ENCODE results near the gene FGF21. TPM values are rescaled to one million over a fixed set of nuclear protein-coding genes. Genes with fewer than 3 reads are reported as not detected.

Gene FGF21
- total RNA-seq, 4 donors from 2014 or later = not detected

DNA sequence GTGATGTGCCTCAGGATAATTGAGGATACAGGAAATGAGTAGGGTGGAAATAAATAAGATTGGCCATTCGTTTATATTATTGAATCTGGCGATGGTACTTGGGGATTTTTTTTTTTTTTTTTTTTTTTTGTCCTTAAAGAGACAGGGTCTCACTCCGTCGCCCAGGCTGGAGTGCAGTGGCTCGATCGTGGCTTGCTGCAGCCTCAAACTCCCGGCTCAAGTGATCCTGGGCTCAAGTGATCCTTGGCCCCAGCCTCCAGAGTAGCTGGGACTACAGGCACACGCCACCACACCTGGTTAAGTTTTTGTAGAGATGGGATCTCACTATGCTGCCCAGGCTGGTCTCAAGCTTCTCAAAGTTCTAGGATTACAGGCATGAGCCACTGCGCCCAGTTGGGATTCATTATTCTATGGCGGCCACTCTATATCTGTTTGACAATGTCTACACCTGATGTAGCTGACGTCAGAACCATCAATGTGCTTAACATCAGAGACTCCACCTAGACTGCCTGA is 33.1 kb upstream of the FGF21 start:
- 75% methylated on average over 5 to 9 of the region's 11 CpGs for WGBS, 2 donors (ENCODE audit: low coverage in 1 of 2)
- Histone ChIP-seq H3K4me3 (no peak overlapping the region), H3K9me3 (no peaks in the 10 kb centered on the region), H3K27me3 (no peaks in the 10 kb centered on the region), H3K4me1 (peaks cover 0 to 54% (median 22%) of the 10 kb centered on the region in 3 donors), H3K36me3 (peaks cover 0 to 6% of the 10 kb centered on the region in 2 donors), H3K27ac (no peak overlapping the region)
- ATAC-seq = no peak
- TF ChIP-seq POLR2A (IDR thresholded peaks at IDR 0.05) = no peak
- no peak for TF ChIP-seq POLR2AphosphoS5 (IDR thresholded peaks at IDR 0.05)
- no peak for TF ChIP-seq EP300 (IDR thresholded peaks at IDR 0.05)
- TF ChIP-seq, protein P1, sequence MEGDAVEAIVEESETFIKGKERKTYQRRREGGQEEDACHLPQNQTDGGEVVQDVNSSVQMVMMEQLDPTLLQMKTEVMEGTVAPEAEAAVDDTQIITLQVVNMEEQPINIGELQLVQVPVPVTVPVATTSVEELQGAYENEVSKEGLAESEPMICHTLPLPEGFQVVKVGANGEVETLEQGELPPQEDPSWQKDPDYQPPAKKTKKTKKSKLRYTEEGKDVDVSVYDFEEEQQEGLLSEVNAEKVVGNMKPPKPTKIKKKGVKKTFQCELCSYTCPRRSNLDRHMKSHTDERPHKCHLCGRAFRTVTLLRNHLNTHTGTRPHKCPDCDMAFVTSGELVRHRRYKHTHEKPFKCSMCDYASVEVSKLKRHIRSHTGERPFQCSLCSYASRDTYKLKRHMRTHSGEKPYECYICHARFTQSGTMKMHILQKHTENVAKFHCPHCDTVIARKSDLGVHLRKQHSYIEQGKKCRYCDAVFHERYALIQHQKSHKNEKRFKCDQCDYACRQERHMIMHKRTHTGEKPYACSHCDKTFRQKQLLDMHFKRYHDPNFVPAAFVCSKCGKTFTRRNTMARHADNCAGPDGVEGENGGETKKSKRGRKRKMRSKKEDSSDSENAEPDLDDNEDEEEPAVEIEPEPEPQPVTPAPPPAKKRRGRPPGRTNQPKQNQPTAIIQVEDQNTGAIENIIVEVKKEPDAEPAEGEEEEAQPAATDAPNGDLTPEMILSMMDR (IDR thresholded peaks at IDR 0.05) = no peak

DNA sequence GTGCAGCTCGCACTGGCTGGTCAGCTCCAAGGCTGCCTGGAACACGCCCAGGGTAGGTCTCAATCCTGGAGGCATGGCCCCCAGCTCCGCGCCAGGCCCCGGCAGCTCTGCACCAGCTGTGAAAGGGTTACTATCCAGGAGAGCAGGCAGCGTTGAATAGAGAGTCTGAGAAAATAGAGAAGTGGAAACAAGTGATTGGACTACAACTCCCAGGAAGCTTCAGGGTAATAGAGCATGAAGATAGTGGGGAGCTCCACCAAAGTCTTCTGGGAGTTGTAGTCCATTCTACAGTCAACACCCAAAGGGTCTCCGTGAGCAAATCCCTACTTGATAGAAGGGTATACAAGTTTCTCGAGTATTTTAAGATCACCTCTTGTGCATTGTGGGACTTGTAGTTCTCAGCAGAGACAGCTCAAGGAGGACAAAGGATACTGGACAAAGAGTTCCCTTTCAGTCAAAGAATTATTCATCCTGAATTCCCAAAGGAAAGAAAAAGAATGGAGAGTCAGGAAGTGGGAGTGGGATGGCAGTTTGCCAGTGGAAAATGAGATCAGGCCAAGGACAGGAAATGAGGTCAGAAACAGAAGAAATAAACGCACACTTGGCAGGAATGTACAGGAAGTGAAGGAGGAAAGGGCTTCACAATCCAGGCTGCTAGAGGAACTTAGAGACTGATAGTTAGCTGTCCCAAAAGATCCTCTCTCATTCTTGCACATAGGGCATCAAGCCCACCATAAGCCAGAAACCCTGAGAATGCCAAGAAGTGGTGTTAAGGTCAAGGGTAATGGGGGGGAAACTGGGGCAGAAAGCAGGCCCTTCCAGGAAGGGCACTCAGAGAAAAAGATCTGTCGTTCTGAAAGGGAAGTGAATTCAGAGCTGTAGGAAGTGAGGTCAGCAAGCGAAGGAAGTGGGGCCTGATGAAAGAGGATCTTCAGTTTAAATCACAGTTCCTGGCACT is 30.2 kb upstream of the FGF21 start:
- 31 to 36% methylated on average over 5 to 10 of the region's 11 CpGs for WGBS, 2 donors (ENCODE audit: low coverage in 1 of 2)
- H3K27ac ChIP-seq = peak overlapping the region; percentile 32 to 79 (median 70)
- peaks cover 0 to 11% of the 10 kb centered on the region in 2 donors for H3K36me3 ChIP-seq
- TF ChIP-seq POLR2A (IDR thresholded peaks at IDR 0.05) = no peak
- TF ChIP-seq, protein P1 (IDR thresholded peaks at IDR 0.05) = no peak
- TF ChIP-seq EP300 (IDR thresholded peaks at IDR 0.05) = no peak
- TF ChIP-seq POLR2AphosphoS5 (IDR thresholded peaks at IDR 0.05) = peak; percentile 55
- ATAC-seq = peak; percentile 11
- peaks cover 14% of the 10 kb centered on the region for H3K27me3 ChIP-seq
- no peak overlapping the region for H3K4me3 ChIP-seq
- H3K9me3 ChIP-seq = no peaks in the 10 kb centered on the region
- peaks cover 0 to 34% (median 11%) of the 10 kb centered on the region in 3 donors for H3K4me1 ChIP-seq

DNA sequence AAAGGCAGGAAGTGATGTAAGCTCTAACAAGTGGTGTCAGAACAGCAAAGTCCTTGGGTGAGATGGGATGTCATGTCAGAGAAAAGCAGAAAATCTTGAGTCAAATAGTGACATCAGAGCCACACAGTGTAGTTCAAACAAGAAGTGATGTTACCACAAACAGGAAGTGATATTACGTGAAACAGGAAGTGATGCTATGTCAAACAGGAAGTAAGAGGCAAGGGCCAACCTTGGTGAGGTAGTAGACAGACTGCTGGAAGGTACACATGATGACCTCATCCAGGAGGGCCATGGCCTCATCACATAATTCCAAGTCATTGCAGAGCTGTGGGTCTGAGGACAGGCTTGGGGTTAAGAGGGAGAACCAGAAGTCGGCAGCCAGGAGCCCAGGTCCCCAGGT is 28.8 kb upstream of the FGF21 start:
- peaks cover 0 to 4% of the 10 kb centered on the region in 2 donors for H3K36me3 ChIP-seq
- H3K4me3 ChIP-seq = no peak overlapping the region
- TF ChIP-seq POLR2AphosphoS5 (IDR thresholded peaks at IDR 0.05) (no peak), POLR2A (IDR thresholded peaks at IDR 0.05) (no peak), EP300 (IDR thresholded peaks at IDR 0.05) (no peak)
- TF ChIP-seq, protein P1 (IDR thresholded peaks at IDR 0.05) = no peak
- H3K27ac ChIP-seq = peak overlapping the region in 3 of 4 donors; percentile 42 to 73 (median 67)
- peaks cover 0 to 21% (median 6%) of the 10 kb centered on the region in 3 donors for H3K4me1 ChIP-seq
- no peaks in the 10 kb centered on the region for H3K9me3 ChIP-seq
- peak; percentile 2 for ATAC-seq
- H3K27me3 ChIP-seq = peaks cover 26% of the 10 kb centered on the region
- WGBS, 2 donors (ENCODE audit: low coverage in 1 of 2) = 57 to 72% methylated on average over 1 of the region's 2 CpGs

DNA sequence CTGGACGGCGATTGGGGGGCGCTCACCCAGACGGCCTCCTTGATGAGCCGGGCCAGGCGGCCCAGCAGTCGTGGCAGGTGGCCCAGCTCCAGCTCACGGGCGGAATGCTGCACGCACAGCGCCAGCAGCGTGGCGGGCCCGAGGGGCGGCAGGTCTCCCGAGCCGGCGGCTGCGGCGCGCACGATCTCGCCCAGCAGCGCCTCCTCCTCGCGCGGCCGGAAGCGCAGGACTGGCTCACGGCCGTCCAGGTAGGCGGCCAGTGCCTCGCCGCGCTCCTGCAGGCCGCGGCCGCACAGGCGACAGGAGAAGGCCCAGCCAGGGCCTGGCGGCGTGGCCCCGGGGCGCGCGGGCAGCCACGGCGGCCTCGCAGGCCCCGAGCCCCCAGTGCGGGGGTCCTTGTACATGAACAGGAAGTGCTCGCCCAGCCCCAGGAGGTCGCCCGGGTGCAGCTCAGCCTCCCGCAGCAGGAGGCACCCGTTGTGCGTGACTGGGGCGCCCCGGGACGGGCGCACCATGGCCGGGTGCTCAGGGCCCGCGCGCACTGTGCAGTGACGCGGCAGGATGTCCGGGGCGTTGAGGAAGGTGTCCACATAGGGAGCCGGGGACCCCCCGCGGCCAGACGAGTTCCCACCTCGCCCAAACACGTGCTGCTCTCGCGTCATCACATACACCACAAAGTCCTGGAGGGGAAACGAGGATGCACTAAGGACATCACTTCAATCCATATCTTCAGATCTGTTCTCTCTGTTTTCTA is 26.2 kb upstream of the FGF21 start:
- 35 to 64% methylated on average over 8 to 9 of the region's 77 CpGs for WGBS, 2 donors (ENCODE audit: low coverage in 1 of 2)
- H3K27me3 ChIP-seq = peaks cover 36% of the 10 kb centered on the region
- TF ChIP-seq EP300 (IDR thresholded peaks at IDR 0.05) = no peak
- TF ChIP-seq, protein P1 (IDR thresholded peaks at IDR 0.05) = peak in 2 of 4 experiments; percentile 6 to 12
- no peak for TF ChIP-seq POLR2AphosphoS5 (IDR thresholded peaks at IDR 0.05)
- TF ChIP-seq POLR2A (IDR thresholded peaks at IDR 0.05) = peak in 1 of 2 donors; percentile 26
- peaks cover 0 to 8% of the 10 kb centered on the region in 2 donors for H3K36me3 ChIP-seq
- peak overlapping the region in 2 of 4 donors; percentile 32 to 43 for H3K27ac ChIP-seq
- no peaks in the 10 kb centered on the region for H3K9me3 ChIP-seq
- peaks cover 0 to 19% (median 6%) of the 10 kb centered on the region in 3 donors for H3K4me1 ChIP-seq
- peak overlapping the region; percentile 16 to 42 for H3K4me3 ChIP-seq
- no peak for ATAC-seq

All from gastroesophageal sphincter (tissue), 4 donors.